Hematopoietic multipotent progenitor cell (in vitro differentiated cells): ENCODE measurements around the gene KLC1. TPM values are rescaled to one million over a fixed set of nuclear protein-coding genes. Genes with fewer than 3 reads are reported as not detected.
A peak's percentile ranks its signal among the peaks of the same experiment; 100 is the strongest.

ENCODE experiments used
- DNase-seq, 3 donors: peaks; one replicate each; pipeline ENCODE4 v3.0.0-alpha.2; 2011 to 2015; ENCODE audit warnings: low read depth in 2 of 3, low spot score in 2 of 3
- small RNA-seq: library from RNA; depleted of rRNA; stranded (forward); fragments of <200 nt; gene quantifications from one replicate; pipeline ENCODE3, GENCODE V24; 2012
- total RNA-seq: library from RNA; depleted of rRNA; stranded (reverse); fragments of >200 nt; gene quantifications from one replicate; pipeline ENCODE4 v1.2.3, GENCODE V29; 2012

The KLC1 gene
- total RNA-seq, 1 donor: 208 TPM

- no peak for DNase-seq
These were observed 114.7 kb downstream of the KLC1 start for GRCh38 chr14:103743691-103744090.

- DNase-seq: no peak
These were observed 115.8 kb downstream of the KLC1 start for GRCh38 chr14:103744621-103745395.

GRCh38 chr14:103745424-103745823 is 116.4 kb downstream of the KLC1 start:
- no peak for DNase-seq

DNA sequence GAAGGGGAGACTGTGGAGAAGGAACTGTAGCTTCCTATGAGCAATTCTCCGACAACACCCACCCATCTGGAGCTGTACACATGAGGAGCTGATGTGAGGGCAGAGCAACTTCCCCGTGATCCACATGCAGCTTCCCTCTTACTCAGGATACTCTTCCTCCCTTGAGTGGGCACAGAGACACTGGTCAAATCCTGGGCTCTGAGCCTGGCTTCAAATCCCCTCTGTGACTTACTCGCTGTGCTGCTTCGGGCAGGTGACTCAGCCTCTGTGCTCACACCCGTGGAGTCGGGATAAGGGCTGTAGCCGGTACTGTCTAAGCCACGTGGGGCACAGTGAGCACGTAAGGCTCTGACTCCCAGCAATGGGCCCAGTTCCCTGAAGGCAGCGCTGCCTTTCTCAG is 117.7 kb downstream of the KLC1 start:
- no peak for DNase-seq

GRCh38 chr14:103748534-103748857 is 119.5 kb downstream of the KLC1 start:
- no peak for DNase-seq

GRCh38 chr14:103749452-103749851 is 120.4 kb downstream of the KLC1 start:
- DNase-seq: no peak

DNA sequence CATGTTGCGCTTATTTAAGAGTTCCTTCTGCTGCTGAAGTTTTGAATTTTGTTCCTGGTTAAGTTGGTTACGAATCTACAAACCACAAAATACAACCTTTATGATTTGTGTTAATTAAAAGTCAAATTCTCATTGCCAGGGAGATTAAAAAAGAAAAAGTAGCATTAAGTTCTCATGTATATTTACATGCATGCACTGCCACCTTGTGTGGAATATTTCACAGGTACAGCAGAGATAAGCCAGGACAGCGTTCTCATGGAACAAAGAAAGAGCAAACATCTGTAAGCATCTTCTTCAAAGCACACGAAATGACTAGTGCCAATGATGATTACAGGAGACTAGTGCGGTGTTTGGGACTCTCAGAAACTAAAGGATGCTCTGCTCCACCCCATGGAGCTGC is 120.8 kb downstream of the KLC1 start:
- peak in 1 of 3 donors; percentile 53 for DNase-seq

Small RNA genes within 50 kb of the gene (small RNA-seq; reads per million reads assigned to genes)
- not detected for gene RF00019

Other genes starting within 250 kb of the KLC1 start
- 51.4 TPM for gene MARK3, start 243.8 kb upstream of the KLC1 start, total RNA-seq
- 44.4 TPM for gene CKB, start 106.4 kb upstream of the KLC1 start, total RNA-seq
- 15.3 TPM for gene TRMT61A, start 100.0 kb upstream of the KLC1 start, total RNA-seq
- 12.4 TPM for gene BAG5, start 66.6 kb upstream of the KLC1 start, total RNA-seq
- gene COA8, start 66.3 kb upstream of the KLC1 start, total RNA-seq: 5.1 TPM
- gene XRCC3, start 86.2 kb downstream of the KLC1 start, total RNA-seq: 16.7 TPM
- 25.0 TPM for gene ZFYVE21, start 86.6 kb downstream of the KLC1 start, total RNA-seq
- gene PPP1R13B, start 218.4 kb downstream of the KLC1 start, total RNA-seq: 0.54 TPM